HG02759 (cell line): Measurements from ENCODE around the gene ACRV1.
"Not testable (repeated sequence)": the region's sequence is repeated elsewhere in the genome, so short reads cannot be mapped to it uniquely, and the experiment has no call there.

Source experiments
- ATAC-seq: cut with Tn5 transposase; IDR thresholded peaks from one replicate; pipeline ENCODE4 v1.9.1; 2021; ENCODE audit warnings: mild to moderate bottlenecking, moderate library complexity; ENCODE audit not compliant: unreplicated experiment

The ACRV1 gene

GRCh38 chr11:125680747-125681146 is at the start of gene ACRV1:
Gene ACRV1, minus strand, starts transcription at chr11:125680847. Its CDS starts 67 bp downstream, at chr11:125680780.
- ATAC-seq, result no peak

- no peak for ATAC-seq
These were observed 48.3 kb upstream of the ACRV1 start for GRCh38 chr11:125728969-125729368.

- ATAC-seq, result no peak
These were observed 43.5 kb upstream of the ACRV1 start for GRCh38 chr11:125724125-125724524.

- ATAC-seq, result no peak
These were observed 40.1 kb upstream of the ACRV1 start for GRCh38 chr11:125720781-125721180.

- not testable (repeated sequence) for ATAC-seq
These were observed 24.0 kb upstream of the ACRV1 start for GRCh38 chr11:125704686-125705085.

GRCh38 chr11:125701858-125702621 is 21.4 kb upstream of the ACRV1 start:
- no peak for ATAC-seq

- ATAC-seq, result no peak
These were observed 20.5 kb upstream of the ACRV1 start for GRCh38 chr11:125701018-125701610.

GRCh38 chr11:125694951-125695350 is 14.3 kb upstream of the ACRV1 start:
- no peak for ATAC-seq

- ATAC-seq, result no peak
These were observed 12.2 kb upstream of the ACRV1 start for GRCh38 chr11:125692887-125693286.

- ATAC-seq, result no peak
These were observed 9.4 kb upstream of the ACRV1 start for GRCh38 chr11:125690006-125690405.

- no peak for ATAC-seq
These were observed 8.7 kb upstream of the ACRV1 start for GRCh38 chr11:125689274-125689859.

- ATAC-seq, result no peak
These were observed 8.0 kb upstream of the ACRV1 start for GRCh38 chr11:125688632-125689031.

- ATAC-seq, result no peak
These were observed 7.4 kb upstream of the ACRV1 start for GRCh38 chr11:125688066-125688465.

GRCh38 chr11:125685228-125685627 is 4.6 kb upstream of the ACRV1 start:
- ATAC-seq, result no peak

GRCh38 chr11:125679837-125680236 is 810 bp downstream of the ACRV1 start:
- ATAC-seq, result no peak

GRCh38 chr11:125679397-125679796 is 1.2 kb downstream of the ACRV1 start:
- no peak for ATAC-seq

- ATAC-seq, result no peak
These were observed 5.5 kb downstream of the ACRV1 start for GRCh38 chr11:125675196-125675595.

- no peak for ATAC-seq
These were observed 6.4 kb downstream of the ACRV1 start for GRCh38 chr11:125674210-125674609.

GRCh38 chr11:125671561-125671960 is 9.1 kb downstream of the ACRV1 start:
- ATAC-seq, result no peak

- no peak for ATAC-seq
These were observed 10.5 kb downstream of the ACRV1 start for GRCh38 chr11:125670172-125670571.

GRCh38 chr11:125667151-125667550 is 13.5 kb downstream of the ACRV1 start:
- no peak for ATAC-seq

GRCh38 chr11:125663910-125664309 is 16.7 kb downstream of the ACRV1 start:
- no peak for ATAC-seq
